Naive B cell (primary cell): ENCODE measurements around the gene PLP1. TPM values are rescaled to one million over a fixed set of nuclear protein-coding genes. Genes with fewer than 3 reads are reported as not detected.

Experiments
- ATAC-seq, 2 donors: fragments of 150-1000 bp; cut with Tn5 transposase; 2 replicates each; pipeline ENCODE4 v1.10.0; 2021; ENCODE audit warnings: low read depth in 2 of 2, mild to moderate bottlenecking in 2 of 2, moderate library complexity in 2 of 2
- DNase-seq: peaks from one replicate; pipeline ENCODE4 v3.0.0; 2022
- H3K27ac Mint-ChIP-seq, 6 donors: one replicate each; pipeline ENCODE4 v1.8.0; 2020 to 2022; ENCODE audit warnings: mild to moderate bottlenecking in 6 of 6, mixed read lengths in 6 of 6, moderate library complexity in 5 of 6, inconsistent platforms in 2 of 6
- H3K27me3 Mint-ChIP-seq, 3 donors: one replicate each; pipeline ENCODE4 v1.8.0; 2021 to 2022; ENCODE audit warnings: mixed read lengths in 3 of 3, mild to moderate bottlenecking in 1 of 3
- H3K36me3 Mint-ChIP-seq, 2 donors: one replicate each; pipeline ENCODE4 v1.8.0; 2020 to 2022; ENCODE audit warnings: mixed read lengths in 2 of 2, inconsistent platforms in 1 of 2, mild to moderate bottlenecking in 1 of 2
- H3K4me1 Mint-ChIP-seq, 3 donors: one replicate each; pipeline ENCODE4 v1.8.0; 2020 to 2022; ENCODE audit warnings: mixed read lengths in 3 of 3, inconsistent platforms in 1 of 3, mild to moderate bottlenecking in 1 of 3, moderate library complexity in 1 of 3
- H3K4me3 Mint-ChIP-seq, 8 donors: one replicate each; pipeline ENCODE4 v1.8.0; 2020 to 2022; ENCODE audit warnings: mild to moderate bottlenecking in 8 of 8, mixed read lengths in 8 of 8, moderate library complexity in 8 of 8, inconsistent platforms in 2 of 8
- H3K9me3 Mint-ChIP-seq, 7 donors: one replicate each; pipeline ENCODE4 v1.8.0; 2020 to 2022; ENCODE audit warnings: mixed read lengths in 7 of 7, mild to moderate bottlenecking in 5 of 7, inconsistent platforms in 2 of 7, moderate library complexity in 1 of 7
- polyA plus RNA-seq, 6 donors: library from polyadenylated mRNA; unstranded; fragments of 300-500 nt; fragmentation: Illumina TruSeq; gene quantifications; one replicate each; pipeline ENCODE4 v1.2.3, GENCODE V29; 2021; ENCODE audit warnings: low read depth in 6 of 6

Gene PLP1
- polyA plus RNA-seq, result not detected

GRCh38 chrX:103776546-103776945 is at the start of gene PLP1:
TSS of gene PLP1 (plus strand) at chrX:103776840. CDS start at chrX:103776996, 156 bp downstream.
- peaks cover 0 to 34% (median 4%) of the 10 kb centered on the region in 3 donors for H3K27me3 Mint-ChIP-seq
- DNase-seq (no peak), ATAC-seq (no peak)
- peak within 1 kb of the TSS in 1 of 6 donors; percentile 13 for H3K27ac Mint-ChIP-seq
- H3K36me3 Mint-ChIP-seq, result no peaks in the 10 kb centered on the region
- no peaks in the 10 kb centered on the region for H3K4me1 Mint-ChIP-seq
- no peaks in the 10 kb centered on the region for H3K9me3 Mint-ChIP-seq
- H3K4me3 Mint-ChIP-seq, result no peak within 1 kb of the TSS

GRCh38 chrX:103727115-103727514 is 49.5 kb upstream of the PLP1 start:
- no peak for DNase-seq
- no peak overlapping the region for H3K27ac Mint-ChIP-seq
- H3K36me3 Mint-ChIP-seq, result no peaks in the 10 kb centered on the region
- H3K27me3 Mint-ChIP-seq, result peaks cover 0 to 24% (median 6%) of the 10 kb centered on the region in 3 donors
- peaks cover 0 to 1% (median 0%) of the 10 kb centered on the region in 7 donors for H3K9me3 Mint-ChIP-seq
- no peak for ATAC-seq
- no peak overlapping the region for H3K4me3 Mint-ChIP-seq
- peaks cover 5 to 9% (median 6%) of the 10 kb centered on the region in 3 donors for H3K4me1 Mint-ChIP-seq

- Mint-ChIP-seq H3K4me3 (no peak overlapping the region), H3K4me1 (peaks cover 5 to 9% (median 6%) of the 10 kb centered on the region in 3 donors), H3K9me3 (peaks cover 0 to 1% (median 0%) of the 10 kb centered on the region in 7 donors), H3K36me3 (no peaks in the 10 kb centered on the region), H3K27me3 (peaks cover 0 to 26% (median 6%) of the 10 kb centered on the region in 3 donors), H3K27ac (no peak overlapping the region)
- ATAC-seq (no peak), DNase-seq (no peak)
Measured at GRCh38 chrX:103729015-103729414, 47.6 kb upstream of the PLP1 start.

- DNase-seq (no peak), ATAC-seq (no peak)
- Mint-ChIP-seq H3K4me1 (peaks cover 5 to 9% (median 6%) of the 10 kb centered on the region in 3 donors), H3K36me3 (no peaks in the 10 kb centered on the region), H3K4me3 (no peak overlapping the region), H3K27me3 (peaks cover 0 to 26% (median 11%) of the 10 kb centered on the region in 3 donors), H3K27ac (peak overlapping the region in 2 of 6 donors; percentile 70 to 81), H3K9me3 (peaks cover 0 to 1% (median 0%) of the 10 kb centered on the region in 7 donors)
Measured at GRCh38 chrX:103730147-103730795, 46.4 kb upstream of the PLP1 start.

GRCh38 chrX:103730796-103731493 is 45.7 kb upstream of the PLP1 start:
- H3K27ac Mint-ChIP-seq, result no peak overlapping the region
- H3K4me3 Mint-ChIP-seq, result no peak overlapping the region
- ATAC-seq (no peak), DNase-seq (no peak)
- peaks cover 5 to 9% (median 6%) of the 10 kb centered on the region in 3 donors for H3K4me1 Mint-ChIP-seq
- H3K9me3 Mint-ChIP-seq, result peaks cover 0 to 1% (median 0%) of the 10 kb centered on the region in 7 donors
- H3K36me3 Mint-ChIP-seq, result no peaks in the 10 kb centered on the region
- H3K27me3 Mint-ChIP-seq, result peaks cover 0 to 26% (median 11%) of the 10 kb centered on the region in 3 donors

- H3K27me3 Mint-ChIP-seq, result peaks cover 0 to 26% (median 11%) of the 10 kb centered on the region in 3 donors
- ATAC-seq, result no peak
- H3K36me3 Mint-ChIP-seq, result no peaks in the 10 kb centered on the region
- no peak overlapping the region for H3K4me3 Mint-ChIP-seq
- no peak for DNase-seq
- peaks cover 5 to 9% (median 6%) of the 10 kb centered on the region in 3 donors for H3K4me1 Mint-ChIP-seq
- H3K27ac Mint-ChIP-seq, result no peak overlapping the region
- H3K9me3 Mint-ChIP-seq, result peaks cover 0 to 1% (median 0%) of the 10 kb centered on the region in 7 donors
Measured at GRCh38 chrX:103733017-103733416, 43.6 kb upstream of the PLP1 start.

GRCh38 chrX:103734125-103734760 is 42.4 kb upstream of the PLP1 start:
- peaks cover 4 to 9% (median 6%) of the 10 kb centered on the region in 3 donors for H3K4me1 Mint-ChIP-seq
- DNase-seq (no peak), ATAC-seq (no peak)
- H3K27ac Mint-ChIP-seq, result no peak overlapping the region
- H3K27me3 Mint-ChIP-seq, result peaks cover 0 to 23% (median 10%) of the 10 kb centered on the region in 3 donors
- peaks cover 0 to 1% (median 0%) of the 10 kb centered on the region in 7 donors for H3K9me3 Mint-ChIP-seq
- H3K4me3 Mint-ChIP-seq, result no peak overlapping the region
- H3K36me3 Mint-ChIP-seq, result no peaks in the 10 kb centered on the region

GRCh38 chrX:103737696-103738095 is 38.9 kb upstream of the PLP1 start:
- no peak for ATAC-seq
- Mint-ChIP-seq H3K4me3 (no peak overlapping the region), H3K9me3 (no peaks in the 10 kb centered on the region), H3K4me1 (no peaks in the 10 kb centered on the region), H3K36me3 (no peaks in the 10 kb centered on the region), H3K27ac (no peak overlapping the region), H3K27me3 (peaks cover 0 to 5% (median 0%) of the 10 kb centered on the region in 3 donors)
- DNase-seq, result no peak

- Mint-ChIP-seq H3K27ac (peak overlapping the region in 1 of 6 donors; percentile 66), H3K9me3 (no peaks in the 10 kb centered on the region), H3K27me3 (peaks cover 0 to 2% (median 0%) of the 10 kb centered on the region in 3 donors), H3K36me3 (no peaks in the 10 kb centered on the region), H3K4me3 (no peak overlapping the region), H3K4me1 (no peaks in the 10 kb centered on the region)
- ATAC-seq (no peak), DNase-seq (no peak)
Measured at GRCh38 chrX:103739421-103739820, 37.2 kb upstream of the PLP1 start.

- ATAC-seq (no peak), DNase-seq (no peak)
- Mint-ChIP-seq H3K4me3 (no peak overlapping the region), H3K36me3 (no peaks in the 10 kb centered on the region), H3K27me3 (no peaks in the 10 kb centered on the region), H3K9me3 (no peaks in the 10 kb centered on the region), H3K27ac (peak overlapping the region in 1 of 6 donors; percentile 24), H3K4me1 (no peaks in the 10 kb centered on the region)
Measured at GRCh38 chrX:103741879-103742278, 34.8 kb upstream of the PLP1 start.

GRCh38 chrX:103742339-103742738 is 34.3 kb upstream of the PLP1 start:
- H3K4me1 Mint-ChIP-seq, result no peaks in the 10 kb centered on the region
- no peak overlapping the region for H3K27ac Mint-ChIP-seq
- ATAC-seq, result no peak
- no peaks in the 10 kb centered on the region for H3K27me3 Mint-ChIP-seq
- peaks cover 0 to 1% (median 0%) of the 10 kb centered on the region in 7 donors for H3K9me3 Mint-ChIP-seq
- no peak for DNase-seq
- no peaks in the 10 kb centered on the region for H3K36me3 Mint-ChIP-seq
- H3K4me3 Mint-ChIP-seq, result no peak overlapping the region

GRCh38 chrX:103747163-103747562 is 29.5 kb upstream of the PLP1 start:
- no peak for ATAC-seq
- H3K27me3 Mint-ChIP-seq, result peaks cover 0 to 8% (median 0%) of the 10 kb centered on the region in 3 donors

GRCh38 chrX:103754401-103754800 is 22.2 kb upstream of the PLP1 start:
- Mint-ChIP-seq H3K9me3 (peaks cover 0 to 7% (median 3%) of the 10 kb centered on the region in 7 donors), H3K27me3 (peaks cover 0 to 6% (median 0%) of the 10 kb centered on the region in 3 donors), H3K4me3 (no peak overlapping the region), H3K4me1 (no peaks in the 10 kb centered on the region), H3K36me3 (no peaks in the 10 kb centered on the region), H3K27ac (no peak overlapping the region)
- DNase-seq (no peak), ATAC-seq (no peak)

More at GRCh38 chrX:103747163-103747562, 29.5 kb upstream of the PLP1 start:
- Mint-ChIP-seq H3K4me3 (no peak overlapping the region), H3K9me3 (peaks cover 0 to 4% (median 0%) of the 10 kb centered on the region in 7 donors), H3K27ac (no peak overlapping the region), H3K4me1 (no peaks in the 10 kb centered on the region), H3K36me3 (no peaks in the 10 kb centered on the region)
- DNase-seq, result no peak
